Measurements from ENCODE around the gene PRR5.
"Not testable (repeated sequence)": the region's sequence is repeated elsewhere in the genome, so short reads cannot be mapped to it uniquely, and the experiment has no call there.

PRR5 gene, protein sequence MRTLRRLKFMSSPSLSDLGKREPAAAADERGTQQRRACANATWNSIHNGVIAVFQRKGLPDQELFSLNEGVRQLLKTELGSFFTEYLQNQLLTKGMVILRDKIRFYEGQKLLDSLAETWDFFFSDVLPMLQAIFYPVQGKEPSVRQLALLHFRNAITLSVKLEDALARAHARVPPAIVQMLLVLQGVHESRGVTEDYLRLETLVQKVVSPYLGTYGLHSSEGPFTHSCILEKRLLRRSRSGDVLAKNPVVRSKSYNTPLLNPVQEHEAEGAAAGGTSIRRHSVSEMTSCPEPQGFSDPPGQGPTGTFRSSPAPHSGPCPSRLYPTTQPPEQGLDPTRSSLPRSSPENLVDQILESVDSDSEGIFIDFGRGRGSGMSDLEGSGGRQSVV

GRCh38 chr22:44701824-44702478, at the start of gene PRR5:
Gene PRR5, plus strand, starts transcription at chr22:44702204. Its CDS starts 271 bp downstream, at chr22:44702475.
- DNase-seq (ENCODE audit: low read depth): peak; percentile 55
- H3K4me3 ChIP-seq (ENCODE audit: low read depth, low read length): peak within 1 kb of the TSS; percentile 64

DNA sequence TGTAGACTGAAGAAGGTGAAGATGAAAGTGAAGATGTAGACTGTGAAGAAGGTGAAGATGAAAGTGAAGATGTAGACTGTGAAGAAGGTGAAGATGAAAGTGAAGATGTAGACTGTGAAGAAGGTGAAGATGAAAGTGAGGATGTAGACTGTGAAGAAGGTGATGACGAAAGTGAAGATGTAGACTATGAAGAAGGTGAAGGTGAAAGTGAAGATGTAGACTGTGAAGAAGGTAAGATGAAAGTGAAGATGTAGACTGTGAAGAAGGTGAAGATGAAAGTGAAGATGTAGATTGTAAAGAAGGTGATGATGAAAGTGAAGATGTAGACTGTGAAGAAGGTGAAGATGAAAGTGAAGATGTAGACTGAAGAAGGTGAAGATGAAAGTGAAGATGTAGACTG, 49.1 kb upstream of the PRR5 start:
- not testable (repeated sequence) for H3K4me3 ChIP-seq (ENCODE audit: low read depth, low read length); DNase-seq (ENCODE audit: low read depth)

DNA sequence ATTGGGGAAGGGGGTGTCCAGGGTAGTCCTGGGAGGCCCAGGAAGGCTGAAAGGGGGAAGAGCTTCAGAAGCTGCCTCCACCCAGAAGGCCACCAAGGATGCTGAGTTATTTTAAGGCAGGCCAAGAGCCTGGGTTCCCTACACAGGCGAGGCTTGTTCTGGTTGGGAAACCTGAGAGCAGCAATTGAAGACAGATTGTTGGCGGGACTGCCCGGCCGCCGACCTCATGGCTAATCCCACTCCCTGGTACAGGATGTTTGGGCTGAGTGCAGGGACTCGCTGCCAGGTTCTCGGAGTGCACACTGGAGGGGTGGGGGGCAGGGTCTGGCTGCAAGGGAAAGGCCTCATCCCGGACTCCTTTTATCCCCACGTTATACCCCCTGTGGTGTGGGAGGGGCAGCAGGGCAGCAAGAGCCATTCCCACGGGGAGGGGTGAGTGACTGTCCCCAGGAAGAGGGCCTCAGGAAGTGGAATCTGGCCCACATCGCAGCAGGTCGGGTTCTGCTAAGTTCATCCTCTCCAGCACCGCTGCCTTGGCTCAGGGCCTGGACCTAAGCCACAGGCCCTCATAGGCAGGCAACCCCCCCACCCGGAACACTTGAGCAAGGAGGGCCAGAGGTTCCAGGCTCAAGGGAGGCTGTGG, 43.6 kb upstream of the PRR5 start:
- no peak overlapping the region for H3K4me3 ChIP-seq (ENCODE audit: low read depth, low read length)
- DNase-seq (ENCODE audit: low read depth): peak; percentile 18

GRCh38 chr22:44659140-44659539, 42.9 kb upstream of the PRR5 start:
- no peak overlapping the region for H3K4me3 ChIP-seq (ENCODE audit: low read depth, low read length)
- no peak for DNase-seq (ENCODE audit: low read depth)

- no peak overlapping the region for H3K4me3 ChIP-seq (ENCODE audit: low read depth, low read length)
- DNase-seq (ENCODE audit: low read depth): no peak
Measured at GRCh38 chr22:44660051-44660830, 41.8 kb upstream of the PRR5 start.

- no peak overlapping the region for H3K4me3 ChIP-seq (ENCODE audit: low read depth, low read length)
- no peak for DNase-seq (ENCODE audit: low read depth)
Measured at GRCh38 chr22:44661070-44661469, 40.9 kb upstream of the PRR5 start.

GRCh38 chr22:44661659-44662569, 40.1 kb upstream of the PRR5 start:
- no peak for DNase-seq (ENCODE audit: low read depth)
- no peak overlapping the region for H3K4me3 ChIP-seq (ENCODE audit: low read depth, low read length)

- H3K4me3 ChIP-seq (ENCODE audit: low read depth, low read length): no peak overlapping the region
- no peak for DNase-seq (ENCODE audit: low read depth)
Measured at GRCh38 chr22:44663256-44663999, 38.6 kb upstream of the PRR5 start.

DNA sequence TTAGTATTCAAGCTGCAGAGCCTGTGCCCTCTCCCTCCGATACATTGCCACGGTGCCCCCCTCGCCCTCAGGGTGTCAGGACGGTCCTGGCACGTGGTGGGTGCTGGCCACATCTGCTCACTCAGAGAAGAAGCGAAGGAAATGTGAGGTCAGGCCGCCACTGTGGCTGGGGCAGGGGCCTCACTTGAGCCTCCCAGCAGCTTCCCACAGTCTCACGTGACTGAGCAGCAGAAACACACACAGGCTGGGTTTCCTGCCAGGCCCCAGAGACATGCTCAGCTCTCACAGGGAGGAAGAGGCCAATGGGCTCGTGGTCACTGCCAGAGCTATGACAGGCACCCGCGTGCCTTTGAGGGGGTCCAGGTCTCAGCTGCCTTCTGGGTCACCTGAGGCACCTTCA, 37.9 kb upstream of the PRR5 start:
- DNase-seq (ENCODE audit: low read depth): no peak
- H3K4me3 ChIP-seq (ENCODE audit: low read depth, low read length): no peak overlapping the region

DNA sequence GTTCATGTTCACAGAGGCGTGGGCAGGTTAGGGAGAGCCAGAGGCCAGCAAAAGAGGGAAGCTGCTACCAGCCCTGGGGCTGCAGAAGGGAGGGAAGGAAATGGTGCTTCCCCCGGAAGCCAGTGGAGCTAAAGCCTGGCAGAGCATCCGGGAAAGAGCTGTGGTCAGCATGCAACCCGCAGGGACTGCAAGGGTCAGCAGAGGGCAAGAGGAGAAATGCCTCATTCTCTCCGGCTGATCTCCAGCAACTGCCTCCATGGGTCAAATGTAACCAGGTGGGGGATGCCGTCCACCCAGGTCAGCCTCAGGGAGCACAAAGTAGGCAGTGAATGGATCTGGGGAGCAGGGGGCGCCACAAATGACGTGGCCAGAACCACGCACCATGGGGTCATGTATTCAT, 36.9 kb upstream of the PRR5 start:
- H3K4me3 ChIP-seq (ENCODE audit: low read depth, low read length): no peak overlapping the region
- no peak for DNase-seq (ENCODE audit: low read depth)

- DNase-seq (ENCODE audit: low read depth): no peak
- no peak overlapping the region for H3K4me3 ChIP-seq (ENCODE audit: low read depth, low read length)
Measured at GRCh38 chr22:44666207-44666585, 35.8 kb upstream of the PRR5 start.

GRCh38 chr22:44667276-44667675, 34.7 kb upstream of the PRR5 start:
- no peak for DNase-seq (ENCODE audit: low read depth)

GRCh38 chr22:44667829-44668189, 34.2 kb upstream of the PRR5 start:
- DNase-seq (ENCODE audit: low read depth): no peak
- H3K4me3 ChIP-seq (ENCODE audit: low read depth, low read length): no peak overlapping the region

More at GRCh38 chr22:44667276-44667675, 34.7 kb upstream of the PRR5 start:
- no peak overlapping the region for H3K4me3 ChIP-seq (ENCODE audit: low read depth, low read length)

GRCh38 chr22:44668190-44668885, 33.7 kb upstream of the PRR5 start:
- DNase-seq (ENCODE audit: low read depth): no peak
- H3K4me3 ChIP-seq (ENCODE audit: low read depth, low read length): peak overlapping the region; percentile 32

- no peak for DNase-seq (ENCODE audit: low read depth)
- H3K4me3 ChIP-seq (ENCODE audit: low read depth, low read length): peak overlapping the region; percentile 32
Measured at GRCh38 chr22:44668886-44669521, 33.0 kb upstream of the PRR5 start.

- DNase-seq (ENCODE audit: low read depth): no peak
- no peak overlapping the region for H3K4me3 ChIP-seq (ENCODE audit: low read depth, low read length)
Measured at GRCh38 chr22:44669561-44669976, 32.4 kb upstream of the PRR5 start.
